Effector CD8-positive, alpha-beta T cell (primary cell): Measurements from ENCODE around the gene IFNL2.
"Not testable (repeated sequence)": the region's sequence is repeated elsewhere in the genome, so short reads cannot be mapped to it uniquely, and the experiment has no call there.

ENCODE experiments used
- DNase-seq: peaks from one replicate; lab custom pipeline; 2025; lab: John Stamatoyannopoulos, UW

IFNL2 gene

DNA sequence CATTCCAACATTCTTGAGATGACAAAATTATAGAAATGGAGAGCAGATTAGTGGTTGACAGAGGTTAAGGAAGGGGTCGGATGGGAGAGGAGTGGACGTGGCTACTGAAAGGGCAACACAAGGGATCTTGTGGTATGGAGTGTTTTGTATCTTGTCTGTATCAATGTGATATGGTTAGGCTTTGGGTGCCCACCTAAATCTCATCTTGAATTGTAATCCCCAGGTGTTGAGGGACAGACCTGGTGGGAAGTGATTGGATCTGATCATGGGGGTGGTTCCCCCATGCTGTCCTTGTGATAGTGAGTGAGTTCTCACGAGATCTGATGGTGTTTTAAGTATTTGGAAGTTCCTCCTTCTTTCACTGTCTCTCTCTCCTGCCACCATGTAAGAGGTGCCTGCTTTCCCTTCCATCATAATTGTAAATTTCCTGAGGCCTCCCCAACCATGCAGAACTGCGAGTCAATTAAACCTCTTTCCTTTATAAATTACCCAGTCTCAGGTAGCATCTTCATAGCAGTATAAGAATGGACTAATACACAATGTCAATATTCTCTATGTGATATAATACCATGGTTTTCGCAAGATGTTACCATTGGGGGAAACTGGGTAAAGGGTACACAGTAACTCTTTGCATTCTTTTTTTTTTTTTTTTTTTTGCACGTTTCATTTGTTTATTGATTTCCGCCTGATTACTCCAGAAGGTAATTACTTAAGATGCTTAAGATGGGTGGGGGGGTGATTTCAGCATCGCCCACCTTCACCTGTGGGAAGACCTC lies 14.6 kb upstream of the IFNL2 start:
- DNase-seq: no peak

DNA sequence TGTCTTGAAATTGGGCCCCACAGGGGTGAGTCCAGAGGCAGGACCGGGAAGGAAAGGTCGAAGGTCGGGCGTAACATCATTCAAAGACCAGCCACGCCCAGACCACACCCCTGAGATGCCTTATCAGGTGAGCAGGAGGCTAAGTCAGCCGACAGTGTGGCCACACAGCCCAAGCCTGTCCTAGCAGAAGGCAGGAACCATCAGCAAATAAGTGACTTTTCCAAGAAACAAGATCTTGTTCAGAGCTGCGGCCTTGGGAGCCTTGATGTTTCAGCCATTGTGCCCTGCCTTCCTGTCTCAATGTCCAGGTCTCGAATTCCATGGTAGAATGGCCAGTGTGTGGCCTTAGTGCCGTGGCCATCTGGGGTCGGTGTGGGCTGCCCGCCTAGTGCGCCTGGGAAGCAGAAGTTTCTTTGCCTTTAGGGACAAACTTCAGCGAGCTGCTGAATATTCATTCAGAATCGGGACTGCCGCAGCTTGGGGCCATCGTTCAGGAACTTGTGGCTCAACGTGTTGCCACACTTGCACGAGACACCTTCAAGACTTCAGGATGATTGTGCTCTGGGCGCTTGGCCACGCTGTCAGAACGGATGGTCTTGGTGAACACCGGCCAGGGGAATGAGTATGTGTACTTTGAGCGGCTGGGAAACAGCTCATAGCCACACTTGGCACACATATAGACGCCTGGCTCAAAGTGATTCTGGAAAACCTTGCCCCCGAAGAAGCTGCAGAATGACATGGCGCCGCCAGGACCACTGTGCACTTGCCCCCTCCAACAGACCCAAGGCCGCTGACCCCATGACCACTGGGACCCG lies 13.5 kb upstream of the IFNL2 start:
- no peak for DNase-seq

DNA sequence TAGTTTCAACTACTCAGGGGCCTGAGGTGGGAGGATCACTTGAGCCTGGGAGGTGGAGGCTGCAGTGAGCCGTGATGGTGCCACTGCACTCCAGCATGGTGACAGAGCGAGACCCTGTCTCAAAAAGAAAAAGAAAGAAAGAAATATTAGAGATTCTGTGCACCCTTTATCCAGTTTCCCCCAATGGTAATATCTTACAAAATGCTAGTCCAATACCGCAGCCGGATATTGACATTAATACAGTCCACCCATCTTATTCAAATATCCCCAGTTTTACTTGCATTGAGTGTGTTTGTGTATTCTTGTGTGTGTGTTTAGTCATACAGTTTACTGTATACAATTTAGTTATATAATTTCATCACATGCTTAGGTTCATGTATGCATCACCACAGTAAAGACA lies 11.0 kb upstream of the IFNL2 start:
- no peak for DNase-seq

DNA sequence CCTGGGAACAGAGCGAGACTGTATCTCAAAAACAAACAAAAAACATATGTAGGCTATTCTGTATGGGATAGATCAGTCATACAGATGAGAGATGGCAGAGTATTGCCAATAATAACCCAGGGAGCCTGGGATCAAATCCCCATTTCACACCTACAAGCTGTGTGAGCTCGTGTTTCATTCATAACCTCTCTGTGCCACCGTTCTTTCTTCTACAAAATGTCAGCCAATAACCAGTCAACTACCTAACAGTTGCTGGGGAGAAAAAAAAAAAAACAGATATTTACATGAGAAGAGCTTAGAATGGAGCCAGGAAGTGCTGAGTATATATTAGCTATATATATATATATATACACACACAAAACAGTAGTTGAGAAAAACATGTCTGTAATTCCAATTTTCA lies 6.5 kb upstream of the IFNL2 start:
- no peak for DNase-seq

DNA sequence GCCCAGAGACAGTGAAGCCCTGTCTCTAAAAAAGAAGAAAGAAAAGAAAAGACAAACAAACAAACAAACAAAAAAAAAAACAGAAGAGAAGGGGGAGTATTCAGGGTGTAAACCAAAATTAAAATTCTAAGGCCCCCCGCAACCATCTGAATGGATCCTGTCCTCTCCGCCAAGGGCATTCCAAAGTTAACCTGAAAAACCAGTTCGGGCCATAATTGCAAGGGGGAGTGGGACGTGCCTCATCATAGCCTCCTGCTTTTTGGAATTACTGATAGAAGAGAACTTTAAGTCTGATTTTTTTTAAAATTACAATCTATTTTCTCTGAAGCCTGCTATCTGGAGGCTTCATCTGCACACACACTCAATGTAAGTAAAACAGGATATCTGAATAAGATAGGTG lies 5.7 kb upstream of the IFNL2 start:
- no peak for DNase-seq

DNA sequence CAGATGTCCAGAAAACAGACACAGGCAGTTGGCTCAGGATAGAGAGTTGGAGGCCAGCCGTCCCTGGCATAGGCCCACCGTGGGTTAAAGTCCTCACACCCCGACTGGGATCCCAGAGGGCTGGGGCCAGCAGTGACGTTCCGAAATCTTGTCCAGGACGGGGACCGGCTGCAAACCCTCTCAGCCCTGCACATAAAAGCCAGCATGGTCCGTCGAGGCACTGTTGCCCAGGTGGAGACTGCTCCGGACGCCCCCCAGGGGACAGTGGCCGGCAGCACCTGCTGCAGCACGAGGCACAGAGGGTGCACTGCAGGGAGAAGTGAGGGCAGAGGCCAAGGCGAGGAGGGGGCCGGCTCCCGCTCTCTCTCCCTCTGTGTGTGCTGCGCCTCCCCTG lies 4.3 kb upstream of the IFNL2 start:
- no peak for DNase-seq

GRCh38 chr19:39264306-39265290 lies 3.6 kb upstream of the IFNL2 start:
- DNase-seq: no peak

- no peak for DNase-seq
Observed at GRCh38 chr19:39265321-39265916, 2.8 kb upstream of the IFNL2 start.

- DNase-seq: not testable (repeated sequence)
Observed at GRCh38 chr19:39268531-39269223, 481 bp downstream of the IFNL2 start.

DNA sequence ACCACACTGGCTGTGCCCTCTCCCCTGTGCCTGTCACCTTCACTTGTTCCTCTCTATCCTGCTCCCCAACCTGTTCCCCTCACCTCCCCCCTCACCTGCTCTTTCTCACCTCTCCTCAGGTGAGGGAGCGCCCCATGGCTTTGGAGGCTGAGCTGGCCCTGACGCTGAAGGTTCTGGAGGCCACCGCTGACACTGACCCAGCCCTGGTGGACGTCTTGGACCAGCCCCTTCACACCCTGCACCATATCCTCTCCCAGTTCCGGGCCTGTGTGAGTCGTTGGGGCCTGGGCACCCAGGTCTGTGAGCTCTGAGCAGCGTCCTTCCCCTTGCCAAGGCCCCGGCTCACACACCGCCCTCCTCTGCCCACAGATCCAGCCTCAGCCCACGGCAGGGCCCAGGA lies 1.2 kb downstream of the IFNL2 start:
- not testable (repeated sequence) for DNase-seq

DNA sequence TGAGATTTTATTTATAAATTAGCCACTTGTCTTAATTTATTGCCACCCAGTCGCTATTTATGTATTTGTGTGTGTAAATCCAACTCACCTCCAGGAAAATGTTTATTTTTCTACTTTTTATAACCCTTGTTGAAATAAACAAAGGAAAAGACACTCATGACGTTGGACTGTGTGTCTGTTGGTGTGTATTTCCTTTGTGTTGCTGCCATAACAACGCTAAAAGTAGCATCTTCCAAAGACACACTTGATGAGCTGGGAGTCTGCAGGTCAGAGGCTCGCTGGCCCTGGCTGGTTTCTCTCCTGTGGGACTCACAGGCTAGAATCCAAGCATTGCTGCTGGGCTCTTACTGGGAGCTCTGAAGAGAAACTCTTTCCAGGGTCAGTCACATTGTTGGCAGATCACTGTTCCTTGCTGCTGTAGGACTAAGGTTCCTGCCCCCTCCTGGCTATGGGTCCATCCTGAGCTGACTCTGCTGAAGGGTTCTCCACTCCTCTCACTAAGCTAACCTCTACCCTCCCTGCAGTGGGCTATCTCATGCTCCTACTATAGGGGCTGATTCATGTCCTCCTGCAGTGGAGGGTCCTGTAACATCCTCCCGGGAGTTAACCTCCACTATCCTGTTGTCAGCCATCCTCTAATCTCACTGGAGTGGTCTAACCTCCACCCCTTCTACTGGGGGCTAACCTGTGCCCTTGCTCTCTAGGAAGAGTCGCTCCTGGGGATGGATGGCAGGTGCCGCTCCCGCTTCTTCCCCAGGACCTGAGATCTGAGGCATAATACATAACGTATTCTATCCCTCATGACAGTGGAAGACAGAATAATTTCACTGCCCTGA lies 2.1 kb downstream of the IFNL2 start:
- no peak for DNase-seq

GRCh38 chr19:39273859-39274258 lies 5.7 kb downstream of the IFNL2 start:
- DNase-seq: not testable (repeated sequence)

DNA sequence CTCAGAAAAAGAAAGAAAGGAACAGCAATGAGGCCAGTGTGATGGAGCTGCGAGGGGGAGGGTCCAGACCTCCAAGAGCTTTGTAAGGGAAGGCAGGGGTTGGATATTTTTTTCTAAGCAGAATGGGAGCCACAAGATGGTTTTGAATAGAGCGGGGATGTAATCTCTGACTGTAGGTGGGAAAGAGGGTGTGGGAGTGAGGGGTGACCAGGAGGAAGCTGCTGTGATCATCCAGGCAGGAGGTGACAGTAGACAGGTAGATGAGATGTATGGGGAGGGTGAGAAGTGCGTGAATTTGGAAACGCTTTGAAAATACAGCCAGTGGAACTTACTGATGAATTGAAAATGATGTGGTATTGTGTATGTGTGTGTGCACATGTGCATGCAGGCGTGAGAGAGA lies 7.4 kb downstream of the IFNL2 start:
- no peak for DNase-seq

DNA sequence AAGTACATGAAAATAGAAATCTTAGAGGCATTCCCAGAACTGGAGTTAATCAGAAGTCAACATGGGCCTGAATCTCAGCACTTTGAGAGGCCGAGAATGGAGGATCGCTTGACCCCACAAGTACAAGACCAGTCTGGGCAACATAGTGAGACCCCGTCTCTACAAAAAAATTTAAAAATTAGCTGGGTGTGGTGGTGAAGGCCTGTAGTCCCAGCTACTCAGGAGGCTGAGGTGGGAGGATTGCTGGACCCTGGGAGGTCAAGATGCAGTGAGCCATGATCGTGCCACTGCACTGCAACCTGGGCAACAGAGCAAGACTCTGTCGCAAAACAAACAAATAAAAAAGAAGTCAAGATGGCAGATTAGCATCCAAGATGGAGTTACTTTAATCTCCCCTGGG lies 8.5 kb downstream of the IFNL2 start:
- no peak for DNase-seq

- DNase-seq: no peak
Observed at GRCh38 chr19:39277598-39277997, 9.4 kb downstream of the IFNL2 start.

DNA sequence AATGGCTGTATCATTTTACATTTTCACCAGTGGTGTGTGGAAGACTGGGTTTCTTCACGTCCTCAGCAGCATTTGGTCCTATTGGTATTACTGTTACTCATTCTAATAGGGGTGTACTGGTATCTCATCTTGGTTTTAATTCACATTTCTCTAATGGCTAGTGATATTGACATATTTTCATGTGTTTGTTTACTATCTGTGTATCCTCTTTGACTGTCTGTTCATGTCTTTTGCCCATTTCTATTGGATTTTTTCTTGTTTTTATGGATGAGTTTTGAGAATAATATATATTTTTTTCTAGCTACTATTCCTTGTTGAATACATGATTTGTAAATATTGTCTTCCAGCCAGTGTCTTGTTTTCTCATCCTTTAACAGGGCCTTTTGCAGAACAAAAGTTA lies 13.8 kb downstream of the IFNL2 start:
- DNase-seq: no peak

- DNase-seq: no peak
Observed at GRCh38 chr19:39284032-39284431, 15.8 kb downstream of the IFNL2 start.

GRCh38 chr19:39293394-39293793 lies 25.2 kb downstream of the IFNL2 start:
- DNase-seq: no peak

DNA sequence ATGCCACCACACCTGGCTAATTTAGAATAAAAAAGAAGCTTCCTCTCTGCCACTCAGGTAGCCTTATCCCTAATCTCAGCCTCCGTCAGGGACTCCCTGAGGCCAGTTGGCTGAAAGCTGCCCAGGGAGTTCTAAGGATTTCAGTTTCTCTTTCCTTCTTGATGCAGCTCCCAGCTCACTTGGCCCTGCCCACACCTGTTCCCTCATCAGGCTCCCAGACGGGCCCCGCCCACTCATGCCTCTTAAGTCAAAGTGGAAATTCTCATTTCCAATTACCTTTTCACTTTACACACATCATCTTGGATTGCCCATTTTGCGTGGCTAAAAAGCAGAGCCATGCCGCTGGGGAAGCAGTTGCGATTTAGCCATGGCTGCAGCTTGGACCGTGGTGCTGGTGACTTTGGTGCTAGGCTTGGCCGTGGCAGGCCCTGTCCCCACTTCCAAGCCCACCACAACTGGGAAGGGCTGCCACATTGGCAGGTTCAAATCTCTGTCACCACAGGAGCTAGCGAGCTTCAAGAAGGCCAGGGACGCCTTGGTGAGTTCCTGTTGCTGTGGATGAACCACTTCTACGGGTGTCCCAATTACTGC lies 28.0 kb downstream of the IFNL2 start, which contains the start of gene IFNL1:
IFNL1 (plus strand) TSS at position 353 of the 591 bp plus-strand sequence; CDS start at position 368, 15 bp downstream.
- no peak for DNase-seq

DNA sequence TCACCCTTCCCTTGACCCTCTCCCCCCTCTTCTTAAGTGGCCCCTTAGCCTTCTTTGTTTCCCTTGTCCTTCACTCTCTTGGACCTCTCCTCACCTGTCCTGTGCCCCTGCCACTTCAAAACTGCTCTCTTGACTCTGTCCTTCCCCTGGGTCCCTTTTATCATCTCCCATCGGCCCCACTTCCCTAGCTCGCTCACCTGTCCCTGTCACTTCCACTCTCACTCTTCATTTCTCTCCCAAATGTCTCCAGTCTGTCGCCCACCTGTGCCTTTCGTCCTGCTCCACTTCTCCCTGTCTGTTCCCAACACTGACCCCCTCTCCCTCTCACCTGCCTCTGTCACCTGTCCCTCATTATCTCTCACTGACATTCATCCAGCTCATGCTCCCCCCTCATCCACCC lies 28.7 kb downstream of the IFNL2 start:
- no peak for DNase-seq
